Tibial nerve (tissue), 4 donors: ENCODE data around the gene MLST8. TPM values are rescaled to one million over a fixed set of nuclear protein-coding genes. Genes with fewer than 3 reads are reported as not detected.
"Not testable (repeated sequence)": the region's sequence is repeated elsewhere in the genome, so short reads cannot be mapped to it uniquely, and the experiment has no call there.

Source experiments
- DNase-seq, 2 donors: peaks; one replicate each; pipeline ENCODE4 v3.0.0-alpha.2; 2019; ENCODE audit warnings: low spot score in 2 of 2
- H3K27ac ChIP-seq, 4 donors: fragments of 200-600 bp; sonication (generic) in 3 of 4; one replicate each; pipeline ENCODE4 v1.5.1; 2017 to 2019; ENCODE audit warnings: mild to moderate bottlenecking in 1 of 4
- H3K27me3 ChIP-seq, 2 donors: fragments of 200-600 bp; sonication (generic) in 1 of 2; one replicate each; pipeline versions ENCODE4 v1.5.1 to v1.6.0; 2017 to 2019
- H3K36me3 ChIP-seq, 3 donors: fragments of 200-600 bp; sonication (generic); one replicate each; pipeline ENCODE4 v1.5.1; 2018 to 2019
- H3K4me1 ChIP-seq, 4 donors: fragments of 200-600 bp; sonication (generic) in 3 of 4; one replicate each; pipeline ENCODE4 v1.5.1; 2017 to 2019
- H3K4me3 ChIP-seq, 4 donors: fragments of 200-600 bp; sonication (generic) in 3 of 4; one replicate each; pipeline ENCODE4 v1.5.1; 2017 to 2019; ENCODE audit warnings: mild to moderate bottlenecking in 1 of 4, moderate library complexity in 1 of 4
- H3K9me3 ChIP-seq, 4 donors: fragments of 200-600 bp; sonication (generic) in 3 of 4; one replicate each; pipeline ENCODE4 v1.5.1; 2017 to 2019
- CTCF ChIP-seq, 5 experiments: fragments of 200-600 bp in 3 of 5; fragments of 450-650 bp in 2 of 5; sonication (generic) in 3 of 5; IDR thresholded peaks; one replicate each; pipeline ENCODE4 v1.5.1; 2016 to 2019; ENCODE audit warnings: antibody characterized with exemption in 5 of 5, mild to moderate bottlenecking in 3 of 5, moderate library complexity in 2 of 5
- EP300 ChIP-seq, 2 donors: sonication (generic); formaldehyde crosslinking; IDR thresholded peaks; one replicate each; pipeline ENCODE4 v1.6.1; 2017; ENCODE audit warnings: antibody characterized with exemption in 2 of 2, mild to moderate bottlenecking in 1 of 2
- POLR2A ChIP-seq, 2 donors: fragments of 450-650 bp; IDR thresholded peaks; one replicate each; pipeline ENCODE4 v1.6.1; 2017; ENCODE audit warnings: antibody characterized with exemption in 2 of 2, mild to moderate bottlenecking in 2 of 2, moderate library complexity in 2 of 2
- WGBS, 2 donors: methylation state at CpG; one replicate each; pipeline ENCODE4 v1.1.5; 2018; 5-methylcytosine and 5-hydroxymethylcytosine counted together
- total RNA-seq, 4 donors: library from RNA; depleted of rRNA; stranded (reverse); fragments of >200 nt; gene quantifications; one replicate each; pipeline ENCODE4 v1.1.0, GENCODE V29; 2016

MLST8 gene
- total RNA-seq, 4 donors from 2014 or later, result 28.8 to 73.8 (median 43.8) TPM

GRCh38 chr16:2200313-2200712, 4.9 kb upstream of the MLST8 start:
- Histone ChIP-seq H3K27ac (no peak overlapping the region), H3K4me3 (no peak overlapping the region), H3K4me1 (peaks cover 0 to 23% (median 8%) of the 10 kb centered on the region in 4 donors), H3K36me3 (no peaks in the 10 kb centered on the region), H3K27me3 (peaks cover 0 to 25% of the 10 kb centered on the region in 2 donors), H3K9me3 (no peaks in the 10 kb centered on the region)
- WGBS, 2 donors, result 83 to 90% methylated on average over 6 of the region's 6 CpGs
- no peak for DNase-seq
- TF ChIP-seq EP300 (IDR thresholded peaks at IDR 0.05), result no peak
- no peak for TF ChIP-seq POLR2A (IDR thresholded peaks at IDR 0.05)
- TF ChIP-seq CTCF (IDR thresholded peaks at IDR 0.05), result no peak

GRCh38 chr16:2203119-2203688, 2.0 kb upstream of the MLST8 start:
- WGBS, 2 donors, result 84 to 94% methylated on average over 8 of the region's 8 CpGs
- H3K9me3 ChIP-seq, H3K27ac ChIP-seq, H3K27me3 ChIP-seq, H3K4me3 ChIP-seq, DNase-seq: not testable (repeated sequence)
- peaks cover 0 to 18% (median 3%) of the 10 kb centered on the region in 3 donors for H3K36me3 ChIP-seq
- peaks cover 0 to 28% (median 12%) of the 10 kb centered on the region in 4 donors for H3K4me1 ChIP-seq

GRCh38 chr16:2204416-2205103, 694 bp upstream of the MLST8 start:
- Histone ChIP-seq H3K27me3 (no peaks in the 10 kb centered on the region), H3K27ac (peak overlapping the region; percentile 93 to 99 (median 94)), H3K9me3 (no peaks in the 10 kb centered on the region), H3K4me1 (peaks cover 0 to 28% (median 12%) of the 10 kb centered on the region in 4 donors), H3K4me3 (peak overlapping the region; percentile 65 to 85 (median 66)), H3K36me3 (peaks cover 0 to 32% (median 14%) of the 10 kb centered on the region in 3 donors)
- no peak for TF ChIP-seq POLR2A (IDR thresholded peaks at IDR 0.05)
- TF ChIP-seq EP300 (IDR thresholded peaks at IDR 0.05), result no peak
- no peak for TF ChIP-seq CTCF (IDR thresholded peaks at IDR 0.05)
- DNase-seq, result no peak
- WGBS, 2 donors, result 75 to 81% methylated on average over 13 of the region's 13 CpGs

GRCh38 chr16:2205967-2206313, 686 bp downstream of the MLST8 start:
- no peaks in the 10 kb centered on the region for H3K9me3 ChIP-seq
- H3K36me3 ChIP-seq, result peaks cover 0 to 42% (median 14%) of the 10 kb centered on the region in 3 donors
- H3K27ac ChIP-seq, result peak overlapping the region; percentile 93 to 99 (median 94)
- TF ChIP-seq EP300 (IDR thresholded peaks at IDR 0.05), result no peak
- TF ChIP-seq CTCF (IDR thresholded peaks at IDR 0.05), result peak in 1 of 5 experiments; percentile 4
- WGBS, 2 donors, result 0 to 7% methylated on average over 4 to 16 of the region's 16 CpGs
- H3K4me1 ChIP-seq, result peaks cover 0 to 35% (median 12%) of the 10 kb centered on the region in 4 donors
- H3K27me3 ChIP-seq, result no peaks in the 10 kb centered on the region
- DNase-seq, result peak in 1 of 2 donors; percentile 21
- peak overlapping the region; percentile 65 to 85 (median 66) for H3K4me3 ChIP-seq

GRCh38 chr16:2206420-2206779, 1.1 kb downstream of the MLST8 start:
- peaks cover 0 to 35% (median 12%) of the 10 kb centered on the region in 4 donors for H3K4me1 ChIP-seq
- H3K4me3 ChIP-seq, result peak overlapping the region; percentile 65 to 85 (median 66)
- no peak for DNase-seq
- no peaks in the 10 kb centered on the region for H3K27me3 ChIP-seq
- WGBS, 2 donors, result 80 to 88% methylated on average over 17 to 18 of the region's 18 CpGs
- peak overlapping the region in 3 of 4 donors; percentile 93 to 99 (median 94) for H3K27ac ChIP-seq
- H3K9me3 ChIP-seq, result no peaks in the 10 kb centered on the region
- peaks cover 0 to 42% (median 14%) of the 10 kb centered on the region in 3 donors for H3K36me3 ChIP-seq
- TF ChIP-seq EP300 (IDR thresholded peaks at IDR 0.05), result no peak
- no peak for TF ChIP-seq CTCF (IDR thresholded peaks at IDR 0.05)
- TF ChIP-seq POLR2A (IDR thresholded peaks at IDR 0.05), result no peak
